SK-N-MC (cell line): ENCODE measurements around the gene HS2ST1.

ENCODE experiments used
- EZH2 ChIP-seq: fragments of 200-600 bp; sonication (generic); IDR thresholded peaks from one replicate; pipeline ENCODE4 v1.6.1; 2017; ENCODE audit warnings: antibody characterized with exemption
- POLR2AphosphoS5 ChIP-seq: IDR thresholded peaks from 2 replicates; pipeline ENCODE4 v1.6.1; 2012; ENCODE audit warnings: mild to moderate bottlenecking, low read depth, low read length, borderline replicate concordance

DNA sequence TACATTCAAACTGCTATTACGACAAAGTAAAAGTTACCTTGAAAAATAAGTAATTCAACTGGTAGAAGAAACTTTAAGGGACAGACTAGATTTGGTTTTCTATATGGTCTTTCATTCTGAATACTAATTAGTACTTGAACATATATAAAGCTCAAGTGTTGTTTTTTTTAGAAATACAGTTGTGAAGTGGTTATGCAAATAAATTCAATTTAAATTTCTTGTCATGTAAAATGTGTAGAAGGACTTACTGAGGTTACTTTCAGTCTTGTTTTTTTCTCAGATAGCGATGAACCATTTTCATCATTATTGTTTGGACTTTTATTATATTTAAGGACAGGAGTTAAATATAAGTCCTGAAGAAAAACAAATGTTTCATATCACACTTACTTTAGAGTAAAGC lies 24.4 kb downstream of the HS2ST1 start:
- no peak for TF ChIP-seq EZH2
- TF ChIP-seq POLR2AphosphoS5: no peak
